HG03064 (cell line): ENCODE data around the gene FGD1.
A peak's percentile ranks its signal among the peaks of the same experiment; 100 is the strongest.

ENCODE experiments used
- ATAC-seq: cut with Tn5 transposase; IDR thresholded peaks from one replicate; pipeline ENCODE4 v1.9.1; 2021; ENCODE audit warnings: low read depth; ENCODE audit not compliant: unreplicated experiment

The FGD1 gene

GRCh38 chrX:54473993-54474859 lies 21.8 kb downstream of the FGD1 start:
- no peak for ATAC-seq

- ATAC-seq = no peak
Measured at GRCh38 chrX:54470054-54470760, 25.8 kb downstream of the FGD1 start.

- ATAC-seq = no peak
Measured at GRCh38 chrX:54452920-54453319, 43.1 kb downstream of the FGD1 start.

GRCh38 chrX:54449929-54450328 lies 46.1 kb downstream of the FGD1 start:
- no peak for ATAC-seq

- ATAC-seq = no peak
Measured at GRCh38 chrX:54447461-54447860, 48.6 kb downstream of the FGD1 start.

GRCh38 chrX:54446084-54446483 lies 50.0 kb downstream of the FGD1 start:
- ATAC-seq = no peak

- ATAC-seq = no peak
Measured at GRCh38 chrX:54444752-54445151, 51.3 kb downstream of the FGD1 start.

GRCh38 chrX:54442790-54443189 lies 53.2 kb downstream of the FGD1 start:
- ATAC-seq = no peak

- peak; percentile 89 for ATAC-seq
Measured at GRCh38 chrX:54439960-54440871, 55.8 kb downstream of the FGD1 start, which contains the start of gene TSR2. Gene TSR2 (plus strand): TSS chrX:54440404. CDS start chrX:54440422, 18 bp downstream.

GRCh38 chrX:54435121-54435520 lies 60.9 kb downstream of the FGD1 start:
- no peak for ATAC-seq

GRCh38 chrX:54430519-54430918 lies 65.5 kb downstream of the FGD1 start:
- ATAC-seq = no peak

GRCh38 chrX:54427837-54428424 lies 68.1 kb downstream of the FGD1 start:
- ATAC-seq = no peak

- no peak for ATAC-seq
Measured at GRCh38 chrX:54423161-54423888, 72.7 kb downstream of the FGD1 start.

- ATAC-seq = no peak
Measured at GRCh38 chrX:54422168-54422567, 73.9 kb downstream of the FGD1 start.

GRCh38 chrX:54419559-54420302 lies 76.3 kb downstream of the FGD1 start:
- ATAC-seq = no peak

GRCh38 chrX:54416965-54417364 lies 79.1 kb downstream of the FGD1 start:
- no peak for ATAC-seq

- no peak for ATAC-seq
Measured at GRCh38 chrX:54415534-54416350, 80.3 kb downstream of the FGD1 start.

- no peak for ATAC-seq
Measured at GRCh38 chrX:54413753-54414152, 82.3 kb downstream of the FGD1 start.
